Ecto neural progenitor cell (in vitro differentiated cells): ENCODE data around the gene KIAA1217.

Experiments used
- DNase-seq: peaks from one replicate; pipeline ENCODE4 v3.0.0-alpha.2; 2018; ENCODE audit warnings: low spot score

Gene KIAA1217

GRCh38 chr10:24209946-24210491 lies 1.1 kb downstream of the KIAA1217 start:
- DNase-seq, result no peak

DNA sequence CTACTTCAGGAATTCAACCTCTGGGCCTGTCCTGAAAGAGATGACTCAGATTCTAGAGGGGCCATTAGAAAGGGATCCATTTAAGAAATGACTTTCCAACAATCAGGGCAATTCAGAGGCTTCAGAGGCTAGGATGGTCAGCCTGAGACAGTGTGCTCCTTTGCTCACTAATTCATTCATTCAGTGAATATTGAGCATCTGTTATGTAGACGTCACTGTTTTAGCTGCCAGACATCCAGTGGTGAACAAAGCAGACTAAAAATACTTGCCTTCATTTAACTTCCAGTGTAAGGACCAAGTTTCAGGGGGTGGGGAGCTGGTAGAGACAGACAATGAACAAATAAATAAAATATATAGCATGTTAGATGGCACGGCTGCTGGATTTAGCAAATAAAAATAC lies 1.6 kb downstream of the KIAA1217 start:
- DNase-seq, result no peak

DNA sequence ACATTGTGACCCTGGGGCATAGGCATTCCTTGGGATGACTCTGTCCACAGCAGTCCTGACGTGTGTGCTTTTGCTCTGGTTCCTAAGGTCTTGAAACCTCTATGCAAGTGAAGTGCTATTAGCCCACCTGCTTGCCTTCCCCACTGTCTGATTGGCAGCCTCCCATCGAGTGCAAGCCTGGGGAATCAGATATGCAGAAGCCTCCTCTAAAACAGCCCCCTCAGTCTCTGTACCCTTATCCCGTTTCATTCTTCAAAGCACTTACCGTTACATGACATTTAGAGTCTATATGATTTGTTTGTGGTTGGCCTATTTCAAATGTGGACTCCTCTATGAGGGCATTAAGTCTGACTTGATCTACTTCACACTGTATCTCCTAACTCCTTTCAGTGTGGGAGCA lies 4.3 kb downstream of the KIAA1217 start:
- no peak for DNase-seq

GRCh38 chr10:24213881-24214280 lies 4.9 kb downstream of the KIAA1217 start:
- DNase-seq, result no peak

DNA sequence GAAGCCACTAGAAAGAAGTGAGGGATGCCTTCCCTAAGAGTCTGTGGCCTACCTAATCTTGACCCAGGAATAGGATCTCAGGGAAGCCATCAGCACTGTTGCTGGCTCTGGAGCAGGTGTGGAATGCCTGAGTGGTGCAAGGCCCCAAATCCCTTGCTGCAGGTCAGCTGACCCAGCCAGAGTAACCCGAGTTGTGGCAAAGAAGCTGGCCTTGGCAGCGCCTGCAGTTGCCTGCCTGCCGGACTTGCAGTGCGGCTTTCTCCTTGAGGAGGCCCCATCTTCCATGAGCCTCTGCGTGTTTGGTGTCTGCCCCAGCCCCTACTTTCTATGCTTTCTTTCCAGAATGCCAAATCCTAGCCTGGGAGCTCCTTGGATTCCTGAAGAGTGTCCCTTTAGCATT lies 5.8 kb downstream of the KIAA1217 start:
- no peak for DNase-seq

DNA sequence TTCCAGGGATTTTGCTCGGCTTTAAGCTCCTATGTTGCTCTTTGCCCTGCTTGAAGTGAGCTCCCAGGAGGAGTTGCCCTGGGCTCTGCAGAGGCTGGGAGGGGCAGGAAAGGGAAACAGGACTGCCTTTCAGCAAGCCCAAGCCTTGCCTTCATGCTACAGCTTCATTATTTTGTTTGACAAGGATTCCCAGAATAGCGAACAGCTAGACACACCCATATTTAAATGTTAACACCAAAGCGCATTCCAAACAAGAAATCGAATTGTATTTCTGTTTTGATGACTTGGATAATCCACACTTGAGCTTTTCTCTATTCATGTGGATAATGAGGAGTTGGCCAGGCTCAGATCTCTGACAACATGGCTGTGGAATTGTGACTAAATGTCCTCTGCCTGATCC lies 6.3 kb downstream of the KIAA1217 start:
- no peak for DNase-seq

- DNase-seq, result no peak
Observed at GRCh38 chr10:24215603-24216002, 6.7 kb downstream of the KIAA1217 start.

DNA sequence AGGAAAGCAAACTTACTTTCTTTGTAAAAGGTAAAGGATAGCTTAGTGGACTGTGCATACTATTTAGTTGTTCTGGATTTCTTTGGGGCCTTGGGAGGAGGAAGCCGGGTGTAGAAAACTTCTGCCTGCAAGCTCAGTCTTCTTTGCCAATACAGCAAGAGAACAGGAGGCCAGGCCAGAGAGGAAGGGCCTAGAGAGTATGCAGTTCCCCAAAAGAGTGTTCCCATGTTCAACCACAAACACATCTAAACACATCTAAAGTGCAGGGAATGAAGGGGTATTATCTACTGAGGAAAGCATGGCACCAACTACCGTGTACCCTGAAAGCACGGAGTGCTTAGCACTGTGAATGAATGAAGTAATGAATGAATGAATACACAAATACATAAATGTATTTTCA lies 11.0 kb downstream of the KIAA1217 start:
- no peak for DNase-seq

DNA sequence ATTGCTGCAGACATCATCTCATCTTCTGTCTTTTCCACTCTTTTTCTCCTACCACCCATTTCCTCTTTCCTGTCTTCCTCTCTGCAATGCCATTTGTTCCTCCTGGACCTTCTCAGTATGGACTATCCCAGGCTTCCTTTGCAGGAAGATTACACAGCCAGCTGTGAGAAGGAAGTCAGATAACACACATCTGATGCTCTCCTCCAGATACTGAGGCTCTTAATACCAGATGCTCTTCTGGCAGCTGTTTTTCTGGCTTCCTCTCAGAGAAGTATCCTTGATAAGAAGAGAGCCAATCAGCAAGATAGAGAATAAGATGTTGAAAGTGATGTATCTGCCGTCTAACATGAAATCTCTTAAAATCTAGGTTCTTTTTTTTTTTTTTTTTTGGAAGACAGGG lies 14.4 kb downstream of the KIAA1217 start:
- no peak for DNase-seq

DNA sequence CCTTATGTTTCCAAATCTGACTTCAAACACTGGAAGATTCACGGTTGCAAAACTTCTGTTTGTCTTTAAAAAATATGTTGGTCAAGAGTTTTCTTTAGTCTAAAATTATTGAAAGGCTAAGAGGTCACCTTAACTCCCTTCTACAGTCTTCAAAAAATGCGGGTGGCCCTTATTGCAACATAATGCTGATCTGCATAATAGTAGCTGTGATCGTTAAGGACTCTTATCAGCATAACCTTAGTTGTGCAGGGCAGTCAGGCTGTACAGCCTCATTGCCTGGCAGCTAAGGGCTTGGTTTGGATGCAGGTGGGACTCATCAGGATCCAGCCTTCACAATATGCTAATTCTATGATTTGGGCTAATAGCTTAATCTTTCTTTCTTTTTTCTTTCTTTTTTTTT lies 15.0 kb downstream of the KIAA1217 start:
- no peak for DNase-seq

DNA sequence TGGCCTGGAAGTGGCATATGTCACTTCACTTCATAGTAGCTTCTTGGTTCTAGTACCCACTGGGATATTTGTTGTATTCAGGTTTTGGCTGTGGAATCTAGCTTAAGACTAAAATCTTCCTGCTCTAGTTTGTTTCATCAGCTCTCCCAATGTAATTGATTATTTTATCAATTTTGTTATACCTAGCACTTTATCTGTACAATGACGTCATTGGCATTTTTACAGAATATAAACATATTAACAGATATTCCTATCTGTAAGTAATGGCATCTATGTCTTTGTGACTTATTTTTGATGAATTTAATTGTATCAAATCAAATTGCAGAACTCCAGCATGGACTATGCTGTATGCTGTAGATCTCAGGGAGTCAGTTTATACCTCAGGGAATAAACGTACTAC lies 19.7 kb downstream of the KIAA1217 start:
- DNase-seq, result no peak

DNA sequence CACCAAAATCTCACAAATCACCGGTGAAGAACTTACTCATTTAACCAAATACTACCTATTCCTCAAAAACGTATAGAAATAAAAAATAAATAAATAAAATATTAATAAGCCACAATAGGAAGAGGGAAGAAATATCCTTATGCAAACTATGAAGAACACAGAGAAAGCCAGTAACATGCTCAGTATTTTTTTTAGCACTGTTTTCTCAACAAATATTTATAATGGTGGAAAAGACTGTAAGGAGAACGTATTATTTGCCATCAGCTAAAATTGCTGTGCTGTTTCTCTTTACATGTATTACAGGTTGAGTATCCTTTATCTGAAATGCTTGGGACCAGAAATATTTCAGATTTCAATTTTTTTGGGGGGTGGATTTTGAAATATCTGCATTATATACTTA lies 21.0 kb downstream of the KIAA1217 start:
- DNase-seq, result no peak

GRCh38 chr10:24231200-24231599 lies 22.3 kb downstream of the KIAA1217 start:
- DNase-seq, result no peak

GRCh38 chr10:24234784-24235183 lies 25.8 kb downstream of the KIAA1217 start:
- no peak for DNase-seq

DNA sequence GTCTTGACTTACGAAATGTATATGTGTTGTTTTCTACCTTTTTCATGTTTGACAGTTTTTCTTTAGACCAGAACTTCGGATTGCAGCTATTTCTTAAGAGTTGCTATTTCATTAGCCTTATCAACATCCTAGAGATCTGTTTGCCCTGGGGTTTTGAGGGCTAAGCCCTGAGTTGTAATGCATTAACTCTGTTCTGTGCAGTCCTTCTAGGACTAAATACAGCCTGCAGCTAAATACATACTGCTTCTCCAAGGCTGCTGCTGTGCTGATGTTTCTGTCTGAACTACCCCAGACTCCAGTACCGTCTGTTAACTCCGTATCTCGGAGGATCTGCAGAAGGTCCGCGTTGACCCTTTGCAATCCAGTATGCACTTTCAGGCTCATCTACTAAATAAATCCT lies 26.5 kb downstream of the KIAA1217 start:
- DNase-seq, result no peak

- no peak for DNase-seq
Observed at GRCh38 chr10:24237801-24238395, 29.0 kb downstream of the KIAA1217 start.

GRCh38 chr10:24238519-24239247 lies 29.7 kb downstream of the KIAA1217 start:
- DNase-seq, result no peak

GRCh38 chr10:24239289-24240040 lies 30.5 kb downstream of the KIAA1217 start:
- no peak for DNase-seq

GRCh38 chr10:24240041-24240751 lies 31.3 kb downstream of the KIAA1217 start:
- DNase-seq, result no peak

GRCh38 chr10:24241536-24242040 lies 32.6 kb downstream of the KIAA1217 start:
- no peak for DNase-seq

DNA sequence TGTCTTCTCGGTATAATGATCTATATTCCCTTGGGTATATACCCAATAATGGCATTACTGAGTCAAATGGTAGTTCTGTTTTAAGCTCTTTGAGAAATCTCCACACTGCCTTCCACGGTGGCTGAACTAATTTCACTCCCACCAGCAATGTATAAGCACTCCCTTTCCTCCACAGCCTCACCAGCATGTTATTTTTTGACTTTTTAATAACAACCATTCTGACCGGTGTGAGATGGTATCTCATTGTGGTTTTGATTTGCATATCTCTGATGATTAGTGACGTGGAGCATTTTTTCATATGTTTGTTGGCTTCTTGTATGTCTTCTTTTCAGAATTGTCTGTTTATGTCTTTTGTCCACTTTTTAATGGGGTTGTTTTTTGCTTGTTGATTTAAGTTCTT lies 33.6 kb downstream of the KIAA1217 start:
- DNase-seq, result no peak

GRCh38 chr10:24246365-24246764 lies 37.4 kb downstream of the KIAA1217 start:
- no peak for DNase-seq
